ENCODE measurements around the gene SCUBE1.

The SCUBE1 gene

DNA sequence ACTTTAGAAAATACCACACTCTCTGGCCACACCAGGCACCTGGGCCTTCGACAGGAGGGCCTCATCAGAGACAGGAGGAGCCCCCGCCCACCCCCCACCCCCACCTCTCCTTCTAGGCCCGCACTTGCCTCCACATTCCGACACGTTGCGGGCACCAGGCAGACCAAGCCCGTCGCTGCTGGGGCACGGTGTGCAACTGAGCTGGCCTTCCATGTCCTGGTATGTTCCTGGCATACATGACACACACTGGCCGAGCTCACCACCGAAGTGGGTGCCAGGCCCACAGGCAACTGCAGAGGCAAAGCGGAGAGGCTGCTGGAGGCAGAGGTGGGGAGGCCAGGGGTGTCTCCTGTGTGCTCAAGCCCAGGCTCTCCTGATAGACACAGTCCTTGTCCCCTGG, 129.2 kb downstream of the SCUBE1 start:
- DNase-seq (ENCODE audit: low spot score), result no peak

- DNase-seq (ENCODE audit: low spot score), result no peak
These were observed 130.1 kb downstream of the SCUBE1 start for GRCh38 chr22:43213051-43213450.

- no peak for DNase-seq (ENCODE audit: low spot score)
These were observed 130.7 kb downstream of the SCUBE1 start for GRCh38 chr22:43212434-43212952.

- no peak for DNase-seq (ENCODE audit: low spot score)
These were observed 131.2 kb downstream of the SCUBE1 start for GRCh38 chr22:43211941-43212433.

DNA sequence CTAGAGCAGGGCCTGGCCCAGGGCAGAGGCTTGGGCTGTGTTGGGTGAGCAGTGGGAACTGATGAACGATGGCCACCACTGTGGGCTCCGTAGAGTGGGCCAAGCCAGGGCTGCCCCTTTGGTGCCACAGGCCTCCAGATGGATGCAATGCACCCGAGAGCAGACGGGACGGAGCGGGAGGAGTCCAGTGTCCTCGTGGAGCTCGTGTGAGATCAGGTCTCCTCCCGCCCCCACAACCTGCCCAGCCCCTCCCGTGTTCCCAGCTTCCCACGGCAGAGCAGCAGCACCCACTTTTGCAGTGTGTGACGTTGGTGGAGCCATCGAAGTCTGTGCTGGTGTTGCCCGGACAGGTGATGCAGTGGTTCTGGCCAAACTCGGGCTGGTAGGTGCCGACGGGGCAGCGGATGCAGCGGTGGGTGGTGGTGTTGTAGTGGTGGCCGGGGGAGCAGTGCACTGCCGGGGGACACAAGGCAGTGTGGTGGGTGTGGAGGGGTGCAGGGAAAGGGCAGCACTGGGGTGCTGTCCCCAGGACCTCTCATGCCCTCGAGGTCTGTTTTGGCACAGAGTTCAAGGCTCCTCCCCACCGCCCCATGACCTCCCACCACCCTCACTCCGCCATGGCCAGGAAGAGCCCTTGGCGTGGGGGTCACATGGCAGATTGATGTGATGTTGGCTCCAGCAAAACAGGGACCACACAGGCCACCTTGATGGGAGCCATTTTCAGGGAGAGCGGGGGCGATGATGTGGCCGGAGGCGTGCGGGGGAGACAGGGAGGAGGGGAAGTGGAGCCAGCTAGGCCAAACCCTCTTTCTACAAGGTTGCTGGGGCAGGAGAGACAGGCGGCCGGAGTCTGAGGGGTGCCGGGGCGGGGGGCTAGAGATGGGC, 132.3 kb downstream of the SCUBE1 start:
- DNase-seq (ENCODE audit: low spot score), result no peak

DNA sequence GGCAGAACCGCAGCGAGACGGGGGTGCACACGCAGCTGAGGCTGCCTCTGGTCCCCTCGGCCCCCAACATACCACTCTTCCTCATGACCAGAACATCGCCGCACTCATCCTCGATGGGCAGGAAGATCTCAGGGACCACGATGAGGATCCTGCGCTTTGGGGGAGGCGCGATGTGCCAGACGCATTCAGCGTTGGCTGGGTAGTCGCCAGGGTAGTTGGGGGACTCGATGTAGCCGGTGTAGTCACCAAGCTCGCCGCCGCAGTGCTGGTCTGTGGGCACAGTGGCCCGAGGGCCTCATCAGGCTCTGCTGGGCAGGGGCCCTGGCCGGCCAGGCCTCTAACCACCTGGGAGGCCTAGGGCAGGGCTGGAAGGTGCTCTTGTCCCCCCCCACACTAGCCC, 133.2 kb downstream of the SCUBE1 start:
- DNase-seq (ENCODE audit: low spot score), result no peak

DNA sequence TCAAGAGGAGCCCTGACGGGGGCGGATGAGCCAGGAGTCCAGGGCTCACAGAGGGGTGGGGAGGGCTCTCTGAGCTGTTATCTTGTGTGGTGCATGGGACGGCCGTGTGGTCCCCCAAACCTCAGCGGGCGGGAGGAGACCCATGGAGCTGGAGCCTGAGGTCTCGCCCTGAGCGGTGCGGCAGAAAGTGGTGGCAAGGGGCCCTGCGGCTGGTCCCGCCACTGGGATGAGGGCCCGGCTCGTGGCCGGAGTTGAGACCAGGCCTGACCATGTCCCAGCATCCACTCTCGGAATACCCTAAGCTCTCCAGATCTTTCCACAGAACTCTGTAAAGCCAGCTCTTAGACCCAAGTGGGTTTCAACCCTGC, 133.7 kb downstream of the SCUBE1 start:
- DNase-seq (ENCODE audit: low spot score), result no peak

- no peak for DNase-seq (ENCODE audit: low spot score)
These were observed 134.3 kb downstream of the SCUBE1 start for GRCh38 chr22:43208703-43209522.

- no peak for DNase-seq (ENCODE audit: low spot score)
These were observed 135.1 kb downstream of the SCUBE1 start for GRCh38 chr22:43207849-43208702.

DNA sequence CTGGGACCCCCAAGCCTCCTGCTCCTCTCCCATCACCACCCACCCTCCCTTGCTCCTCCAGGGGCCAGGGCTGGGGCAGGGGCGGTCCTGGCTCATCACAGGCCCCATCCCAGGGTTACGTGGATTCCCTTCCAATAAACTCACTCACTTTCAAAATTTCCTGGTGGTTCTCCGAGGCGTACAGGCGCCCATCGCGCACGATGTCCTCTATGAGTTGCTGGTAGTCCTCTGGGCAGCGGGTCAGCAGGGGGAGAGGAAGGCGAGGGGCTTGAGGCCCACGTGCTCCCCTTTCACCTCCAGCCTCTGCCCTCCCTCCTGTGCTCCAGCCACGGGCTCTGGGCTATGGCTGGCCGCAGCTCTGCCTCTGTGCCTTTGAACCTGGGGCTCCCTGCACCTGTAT, 135.8 kb downstream of the SCUBE1 start:
- no peak for DNase-seq (ENCODE audit: low spot score)

DNA sequence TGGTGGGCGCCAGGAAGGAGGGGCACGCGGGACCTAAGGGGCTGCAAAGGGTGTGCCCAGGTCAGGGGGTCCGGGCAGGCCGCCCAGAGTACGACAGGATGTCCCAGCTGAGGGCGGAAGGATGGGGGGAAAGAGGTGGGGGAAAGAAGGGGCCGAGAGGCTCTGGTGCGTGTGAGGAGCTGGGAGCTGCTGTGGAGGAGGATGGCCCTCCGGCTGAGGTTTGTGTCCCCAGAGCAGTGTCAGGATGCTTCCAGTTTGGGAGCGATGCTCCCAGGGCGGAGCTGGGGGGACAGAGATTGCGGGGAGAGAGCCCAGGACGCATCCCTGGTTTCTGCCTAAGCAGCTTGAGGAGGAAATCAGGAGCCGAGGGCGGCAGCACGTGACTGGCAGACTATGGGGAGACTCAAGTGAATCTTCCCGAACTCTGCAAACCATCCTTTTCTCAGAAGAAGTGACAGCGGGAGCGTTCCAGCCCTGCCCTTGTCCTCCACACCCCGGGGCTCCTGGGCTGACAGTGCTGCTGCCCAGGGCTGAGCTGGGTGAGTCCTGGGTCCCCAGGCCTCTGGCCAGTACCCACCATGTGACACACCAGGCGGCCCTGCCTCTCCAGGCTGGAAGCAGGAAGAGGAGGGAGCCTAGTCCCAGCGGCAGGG, 136.5 kb downstream of the SCUBE1 start:
- no peak for DNase-seq (ENCODE audit: low spot score)

- DNase-seq (ENCODE audit: low spot score), result no peak
These were observed 137.2 kb downstream of the SCUBE1 start for GRCh38 chr22:43205748-43206508.

GRCh38 chr22:43205261-43205691, 137.9 kb downstream of the SCUBE1 start:
- DNase-seq (ENCODE audit: low spot score), result no peak

DNA sequence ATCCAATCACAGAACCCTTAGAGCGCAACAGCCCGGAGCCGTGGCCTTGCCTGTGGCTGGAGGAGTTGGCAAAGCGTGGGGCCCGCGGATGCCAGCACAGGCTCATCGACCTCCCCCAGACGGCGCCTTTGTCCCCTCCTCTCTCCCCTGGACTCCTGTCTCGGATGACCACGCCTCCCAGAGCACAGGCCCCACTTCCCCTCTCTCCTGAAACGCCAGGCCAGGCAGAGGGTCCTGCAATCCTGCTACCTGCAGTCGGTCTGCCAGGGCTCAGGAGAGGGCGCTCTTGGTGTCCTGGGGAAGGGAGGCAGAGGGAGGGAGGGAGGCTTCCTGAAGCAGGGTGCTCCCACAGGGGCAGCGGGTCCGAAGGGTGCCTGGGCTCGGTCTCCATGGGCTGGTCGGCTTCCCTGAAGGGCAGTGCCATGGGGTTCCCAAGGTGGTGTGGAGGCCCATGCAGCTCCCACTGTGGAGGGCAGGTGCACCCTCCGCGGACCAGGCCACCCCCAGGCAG, 139.6 kb downstream of the SCUBE1 start:
- no peak for DNase-seq (ENCODE audit: low spot score)

GRCh38 chr22:43202756-43203410, 140.3 kb downstream of the SCUBE1 start:
- no peak for DNase-seq (ENCODE audit: low spot score)

- no peak for DNase-seq (ENCODE audit: low spot score)
These were observed 140.8 kb downstream of the SCUBE1 start for GRCh38 chr22:43202326-43202725.

DNA sequence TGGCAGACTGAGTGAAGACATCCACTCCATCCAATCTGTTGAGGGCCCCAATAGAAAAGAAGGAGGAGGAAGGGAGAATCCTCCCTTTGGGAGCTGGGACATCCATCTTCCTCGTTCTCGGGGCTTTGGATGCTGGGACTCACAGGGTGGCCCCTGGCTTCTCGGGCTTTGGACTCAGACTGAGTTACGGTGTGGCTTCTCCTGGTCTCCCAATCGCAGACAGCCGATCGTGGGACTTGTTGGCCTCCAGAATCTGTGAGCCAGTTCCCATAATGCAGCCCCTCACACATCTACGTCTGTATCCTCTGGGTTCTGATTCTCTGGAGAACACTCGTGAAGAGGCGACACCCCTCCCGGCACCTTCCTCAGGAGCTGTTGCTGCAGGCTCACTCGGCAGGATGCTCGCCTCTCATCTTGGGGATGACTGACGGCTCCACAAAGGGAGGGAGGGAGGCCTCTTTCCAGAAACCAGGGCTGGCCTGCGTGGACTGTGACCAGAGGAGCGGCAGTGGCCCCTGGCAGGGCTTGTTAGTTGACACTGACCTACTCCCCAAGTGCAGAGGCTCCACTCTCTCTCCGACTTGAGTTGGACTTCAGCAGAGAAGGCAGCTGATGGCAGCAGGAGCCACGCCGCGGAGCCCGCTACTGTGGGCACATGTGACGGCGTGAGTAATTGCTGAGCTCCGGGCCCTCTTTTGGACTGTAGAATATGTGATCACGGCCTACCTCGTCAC, 141.5 kb downstream of the SCUBE1 start:
- no peak for DNase-seq (ENCODE audit: low spot score)

- no peak for DNase-seq (ENCODE audit: low spot score)
These were observed 142.6 kb downstream of the SCUBE1 start for GRCh38 chr22:43200555-43200954.

GRCh38 chr22:43200031-43200430, 143.1 kb downstream of the SCUBE1 start:
- no peak for DNase-seq (ENCODE audit: low spot score)

Measured in NAMALWA (cell line).